GM18498 (cell line): ENCODE data around the gene UGGT2.
"Not testable (repeated sequence)": the region's sequence is repeated elsewhere in the genome, so short reads cannot be mapped to it uniquely, and the experiment has no call there.

Source experiments
- ATAC-seq: cut with Tn5 transposase; IDR thresholded peaks from one replicate; pipeline ENCODE4 v1.9.1; 2021; ENCODE audit warnings: mild to moderate bottlenecking, moderate library complexity; ENCODE audit not compliant: unreplicated experiment

Gene UGGT2

GRCh38 chr13:95801825-95802224 lies 251.4 kb downstream of the UGGT2 start:
- ATAC-seq: no peak

GRCh38 chr13:95800436-95800835 lies 252.8 kb downstream of the UGGT2 start:
- ATAC-seq: no peak

- no peak for ATAC-seq
Measured at GRCh38 chr13:95797016-95797415, 256.2 kb downstream of the UGGT2 start.

- no peak for ATAC-seq
Measured at GRCh38 chr13:95793781-95794180, 259.4 kb downstream of the UGGT2 start.

GRCh38 chr13:95793018-95793555 lies 260.1 kb downstream of the UGGT2 start:
- ATAC-seq: no peak

- no peak for ATAC-seq
Measured at GRCh38 chr13:95791084-95791722, 262.0 kb downstream of the UGGT2 start.

- not testable (repeated sequence) for ATAC-seq
Measured at GRCh38 chr13:95789315-95789714, 263.9 kb downstream of the UGGT2 start.

GRCh38 chr13:95788100-95788463 lies 265.1 kb downstream of the UGGT2 start:
- no peak for ATAC-seq

- ATAC-seq: no peak
Measured at GRCh38 chr13:95787356-95788099, 265.7 kb downstream of the UGGT2 start.

GRCh38 chr13:95784900-95785290 lies 268.3 kb downstream of the UGGT2 start:
- no peak for ATAC-seq

GRCh38 chr13:95784161-95784899 lies 268.9 kb downstream of the UGGT2 start:
- no peak for ATAC-seq

GRCh38 chr13:95783747-95784146 lies 269.5 kb downstream of the UGGT2 start:
- no peak for ATAC-seq

GRCh38 chr13:95781940-95782339 lies 271.3 kb downstream of the UGGT2 start:
- ATAC-seq: not testable (repeated sequence)

GRCh38 chr13:95781016-95781415 lies 272.2 kb downstream of the UGGT2 start:
- ATAC-seq: no peak

GRCh38 chr13:95779522-95779921 lies 273.7 kb downstream of the UGGT2 start:
- no peak for ATAC-seq

GRCh38 chr13:95771905-95772304 lies 281.3 kb downstream of the UGGT2 start:
- ATAC-seq: no peak

- no peak for ATAC-seq
Measured at GRCh38 chr13:95763601-95764000, 289.6 kb downstream of the UGGT2 start.

GRCh38 chr13:95762626-95763025 lies 290.6 kb downstream of the UGGT2 start:
- not testable (repeated sequence) for ATAC-seq

GRCh38 chr13:95756072-95756471 lies 297.1 kb downstream of the UGGT2 start:
- ATAC-seq: no peak

- no peak for ATAC-seq
Measured at GRCh38 chr13:95754069-95754468, 299.1 kb downstream of the UGGT2 start.

- no peak for ATAC-seq
Measured at GRCh38 chr13:95752677-95753076, 300.5 kb downstream of the UGGT2 start.
